Stimulated activated CD4-positive, alpha-beta T cell treated with anti-CD3 and anti-CD28 coated beads, Interleukin-1b, Interleukin-23, amount 100 ng/mL, for 1 hour (primary cell): ENCODE results near the gene GALNT9.
"Not testable (repeated sequence)": the region's sequence is repeated elsewhere in the genome, so short reads cannot be mapped to it uniquely, and the experiment has no call there.

Experiments used
- DNase-seq, 2 donors: peaks; one replicate each; pipeline ENCODE4 v3.0.0-alpha.2; 2020; ENCODE audit warnings: low read depth in 2 of 2

The GALNT9 gene

GRCh38 chr12:132358241-132359225 lies 29.1 kb upstream of the GALNT9 start:
- DNase-seq, result not testable (repeated sequence)

- no peak for DNase-seq
These were observed 28.3 kb upstream of the GALNT9 start for GRCh38 chr12:132357623-132358186.

GRCh38 chr12:132356691-132357622 lies 27.6 kb upstream of the GALNT9 start:
- DNase-seq, result no peak

DNA sequence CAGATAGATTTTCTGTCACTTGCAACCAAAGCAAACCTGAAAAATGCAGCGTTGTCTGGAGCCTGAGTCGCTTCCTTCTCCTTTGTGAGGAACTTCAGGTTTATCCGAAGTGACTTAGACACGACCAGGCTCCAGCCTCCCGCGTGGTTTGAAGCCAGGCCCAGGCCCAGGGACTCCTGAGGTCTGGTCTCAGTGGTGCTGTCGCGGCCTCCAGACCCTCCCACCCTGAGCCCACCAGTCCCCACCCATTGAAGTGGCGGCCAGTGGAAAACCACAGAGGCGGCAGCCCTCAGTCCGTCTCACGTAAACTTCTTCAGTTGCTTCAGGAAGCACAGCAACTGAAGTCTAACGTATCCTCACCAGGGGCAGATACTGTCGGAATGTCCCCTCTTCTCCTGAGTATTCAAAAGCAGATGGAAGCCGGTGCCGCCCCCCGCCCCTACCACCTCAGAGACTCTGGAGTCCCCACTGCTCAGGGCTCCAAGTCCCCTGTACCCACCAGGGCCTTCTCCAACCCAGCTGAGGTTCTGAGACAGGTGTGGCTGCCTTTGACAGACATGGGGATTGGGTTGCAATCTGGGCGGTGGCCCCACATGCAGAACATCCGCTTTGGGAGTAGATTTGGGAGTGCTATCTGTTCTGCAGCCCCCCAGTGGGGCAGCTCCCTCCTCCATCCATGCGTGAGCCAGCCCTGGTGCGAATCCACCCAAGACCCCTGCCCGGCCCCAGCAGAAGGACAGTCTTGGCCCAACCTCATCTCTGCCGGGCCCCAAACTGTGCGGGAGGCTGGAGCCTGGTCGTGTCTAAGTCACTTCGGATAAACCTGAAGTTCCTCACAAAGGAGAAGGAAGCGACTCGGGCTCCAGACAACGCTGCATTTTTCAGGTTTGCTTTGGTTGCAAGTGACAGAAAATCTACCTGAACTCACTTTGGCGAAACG lies 26.6 kb upstream of the GALNT9 start:
- no peak for DNase-seq

GRCh38 chr12:132354982-132355680 lies 25.7 kb upstream of the GALNT9 start:
- no peak for DNase-seq

DNA sequence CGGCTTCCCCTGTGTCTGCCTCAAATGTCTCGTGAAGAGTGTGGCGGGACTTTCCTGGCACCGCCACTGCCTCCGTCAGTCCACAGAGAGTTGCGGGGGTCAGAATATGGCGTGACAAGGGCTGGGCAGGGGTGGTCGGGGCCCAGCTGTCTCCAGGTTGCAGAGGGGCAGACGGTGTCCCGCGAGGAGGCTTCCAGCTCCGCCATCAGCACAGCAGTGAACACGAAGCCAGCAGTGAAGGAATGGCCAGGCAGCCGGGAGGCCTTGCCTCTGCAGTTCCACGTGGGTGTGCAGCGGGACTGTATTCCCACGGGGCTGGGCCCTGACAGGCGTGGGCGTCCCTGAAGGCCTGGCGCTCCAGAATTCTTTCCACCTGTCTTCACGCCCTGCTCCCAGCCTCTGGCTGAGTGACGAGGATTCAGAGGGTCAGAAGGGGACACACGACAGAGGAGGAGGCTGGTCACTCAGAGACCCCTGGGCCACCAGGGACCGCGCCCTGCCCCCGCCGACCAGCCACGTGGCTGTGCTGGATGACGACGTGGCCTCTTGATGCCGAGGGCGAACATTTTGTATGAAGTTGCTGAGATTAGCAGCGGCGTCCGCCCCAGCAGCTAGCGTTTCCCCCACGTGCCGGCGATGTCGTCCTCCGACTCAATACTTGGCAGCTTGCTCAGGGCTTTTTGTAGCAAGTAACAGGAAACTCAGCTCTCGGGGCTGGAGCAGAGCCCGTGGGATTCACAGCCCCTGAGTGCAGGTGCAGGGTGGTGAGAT lies 25.0 kb upstream of the GALNT9 start:
- DNase-seq, result no peak

DNA sequence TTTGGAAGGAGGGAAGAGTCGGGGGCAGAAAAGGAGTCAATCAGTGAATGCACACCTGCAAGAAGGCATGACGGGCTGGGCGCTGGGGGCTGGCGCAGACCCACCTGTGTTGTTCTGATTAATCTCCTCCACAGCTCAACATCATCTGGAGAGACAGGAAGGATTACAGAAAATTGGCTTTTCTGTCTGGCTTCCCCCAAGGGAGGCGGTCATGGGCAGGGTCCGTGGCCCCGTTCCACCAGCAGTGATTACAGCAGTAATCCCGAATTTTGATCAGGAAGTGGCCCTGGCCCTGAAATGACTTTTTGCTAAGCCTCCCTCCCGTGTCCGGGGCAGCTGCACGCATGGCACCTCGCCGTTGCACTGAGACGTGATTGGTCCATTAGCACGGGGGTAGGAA lies 24.4 kb upstream of the GALNT9 start:
- DNase-seq, result no peak

DNA sequence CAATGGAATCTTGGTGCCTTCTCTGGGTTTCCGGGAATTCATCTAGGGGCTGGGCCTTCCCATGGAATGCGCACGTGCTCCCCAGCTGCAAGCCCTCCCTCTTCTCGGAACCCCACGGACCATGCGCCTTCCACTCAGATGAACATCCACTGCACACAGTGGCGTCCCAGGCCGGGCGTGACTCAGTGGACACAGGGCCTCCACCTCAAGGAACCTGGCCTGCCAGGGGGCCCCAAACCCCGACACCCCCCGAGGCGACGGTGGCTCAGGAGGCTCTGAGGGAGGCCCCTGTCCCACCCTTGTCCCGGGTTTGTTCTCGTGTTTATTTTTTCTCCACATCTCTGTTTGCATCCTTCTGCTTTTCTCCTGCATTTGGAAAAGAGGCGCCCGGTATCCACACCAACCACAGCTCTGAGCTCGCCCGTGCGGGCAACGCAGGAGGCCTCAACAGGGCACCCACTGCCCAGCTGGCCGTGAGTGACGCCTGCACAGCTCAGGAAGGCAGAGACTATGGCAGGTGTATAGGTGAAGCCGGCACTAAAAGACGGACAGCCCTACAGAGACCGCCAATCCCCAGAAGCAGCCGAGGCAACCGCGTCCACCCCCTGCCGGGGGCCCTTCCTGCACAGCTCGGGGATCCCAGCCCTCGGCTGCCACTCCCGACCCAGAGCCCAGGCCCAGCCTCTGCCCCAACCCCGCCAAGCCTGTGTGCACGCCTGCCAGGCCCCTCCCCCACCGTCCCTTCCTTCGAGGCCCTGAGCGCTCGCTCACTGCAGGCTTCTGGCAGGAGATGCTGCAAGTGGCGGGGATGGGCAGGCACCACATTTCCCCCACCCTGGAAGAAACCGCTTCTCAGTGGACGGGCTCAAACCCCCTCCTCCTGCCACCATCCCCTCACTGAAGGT lies 23.8 kb upstream of the GALNT9 start:
- no peak for DNase-seq

DNA sequence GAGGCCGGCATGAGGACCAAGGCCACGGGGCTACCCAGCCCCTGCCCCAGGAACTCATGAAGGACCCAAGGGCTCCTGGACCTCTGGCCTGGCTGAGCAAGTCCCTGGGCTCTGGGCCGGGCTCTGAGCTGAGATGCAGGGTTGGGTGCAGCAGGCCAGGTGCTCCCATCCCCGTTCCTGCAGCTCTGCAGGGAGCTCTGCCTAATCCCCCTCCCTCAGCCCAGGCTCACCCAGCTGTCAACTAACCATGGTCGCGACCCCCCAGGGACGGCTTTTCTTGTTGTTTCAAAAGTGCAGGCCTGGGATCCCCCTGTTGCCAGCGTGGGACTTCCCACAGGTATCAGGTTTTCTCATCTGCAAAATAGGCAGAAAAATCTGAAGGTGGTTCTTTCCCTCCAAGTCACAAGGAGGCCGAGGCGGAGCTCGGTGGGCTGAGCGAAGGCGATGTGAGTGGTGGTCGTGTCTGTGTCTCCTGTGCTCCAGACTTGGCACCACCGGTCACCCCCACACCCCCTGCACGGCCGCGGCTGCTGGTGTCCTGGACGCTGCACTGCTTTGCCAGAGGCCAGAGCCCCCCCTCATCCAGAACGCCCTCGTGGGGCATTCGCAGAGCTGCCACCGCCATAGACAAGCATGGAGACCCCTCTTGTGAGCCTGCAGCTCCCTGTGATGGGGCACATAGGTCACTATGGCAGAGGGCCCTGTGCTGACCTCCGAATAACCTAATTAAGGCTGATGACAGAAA lies 22.5 kb upstream of the GALNT9 start:
- DNase-seq, result no peak

DNA sequence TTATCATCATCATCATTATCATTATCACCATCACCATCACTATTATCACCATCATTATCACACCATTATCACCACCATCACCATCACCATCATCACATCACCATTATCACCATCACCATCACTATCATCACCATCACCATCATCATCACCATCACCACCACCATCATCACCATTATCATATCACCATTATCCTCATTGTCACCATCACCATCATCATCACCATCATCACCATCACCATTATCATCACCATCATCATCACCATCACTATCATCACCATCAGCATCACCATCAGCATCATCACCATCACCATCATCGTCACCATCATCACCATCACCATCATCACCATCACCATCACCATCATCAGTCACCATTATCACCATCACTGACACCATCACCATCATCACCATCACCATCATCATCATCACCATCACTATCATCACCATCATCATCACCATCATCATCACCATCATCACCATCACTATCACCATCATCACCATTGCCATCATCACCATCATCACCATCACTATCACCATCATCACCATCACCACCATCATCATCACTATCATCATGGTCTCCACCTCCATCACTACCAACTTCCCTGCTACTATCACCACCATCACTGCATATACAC lies 20.2 kb upstream of the GALNT9 start:
- DNase-seq, result no peak

- DNase-seq, result no peak
These were observed 18.8 kb upstream of the GALNT9 start for GRCh38 chr12:132348176-132348575.

DNA sequence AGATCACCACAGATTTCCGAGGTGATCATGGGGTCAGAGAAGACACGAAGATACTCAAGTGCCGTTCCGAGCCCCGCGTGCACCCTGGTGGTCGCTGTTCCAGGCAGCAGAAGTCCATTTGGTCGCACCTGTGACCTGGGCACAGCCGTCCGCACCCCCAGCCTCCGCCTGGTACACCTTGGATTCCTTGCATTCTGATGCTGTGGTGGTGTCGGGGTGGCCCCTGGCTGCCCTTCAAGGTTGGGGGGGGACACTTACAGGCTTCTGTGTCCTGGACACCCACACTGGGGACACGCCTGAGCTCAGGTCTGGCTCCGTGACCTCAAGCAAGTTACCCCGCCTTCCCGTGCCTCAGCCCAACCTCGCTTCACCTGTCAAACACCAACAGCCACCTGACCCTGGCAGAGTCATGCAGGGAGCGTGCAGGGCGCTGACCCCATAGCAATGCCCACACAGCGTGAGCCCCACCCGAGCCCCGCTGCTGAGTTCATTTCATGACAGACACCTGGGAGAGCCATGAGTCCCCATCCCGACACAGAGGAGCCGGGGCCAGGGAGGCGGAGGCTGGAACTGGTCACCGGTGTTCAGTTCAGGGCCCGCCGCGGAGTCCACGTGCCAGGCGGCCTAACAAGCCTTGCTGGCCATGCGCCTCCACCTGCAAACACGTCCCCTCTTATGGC lies 17.9 kb upstream of the GALNT9 start:
- DNase-seq, result no peak

- DNase-seq, result no peak
These were observed 17.2 kb upstream of the GALNT9 start for GRCh38 chr12:132346471-132347175.

DNA sequence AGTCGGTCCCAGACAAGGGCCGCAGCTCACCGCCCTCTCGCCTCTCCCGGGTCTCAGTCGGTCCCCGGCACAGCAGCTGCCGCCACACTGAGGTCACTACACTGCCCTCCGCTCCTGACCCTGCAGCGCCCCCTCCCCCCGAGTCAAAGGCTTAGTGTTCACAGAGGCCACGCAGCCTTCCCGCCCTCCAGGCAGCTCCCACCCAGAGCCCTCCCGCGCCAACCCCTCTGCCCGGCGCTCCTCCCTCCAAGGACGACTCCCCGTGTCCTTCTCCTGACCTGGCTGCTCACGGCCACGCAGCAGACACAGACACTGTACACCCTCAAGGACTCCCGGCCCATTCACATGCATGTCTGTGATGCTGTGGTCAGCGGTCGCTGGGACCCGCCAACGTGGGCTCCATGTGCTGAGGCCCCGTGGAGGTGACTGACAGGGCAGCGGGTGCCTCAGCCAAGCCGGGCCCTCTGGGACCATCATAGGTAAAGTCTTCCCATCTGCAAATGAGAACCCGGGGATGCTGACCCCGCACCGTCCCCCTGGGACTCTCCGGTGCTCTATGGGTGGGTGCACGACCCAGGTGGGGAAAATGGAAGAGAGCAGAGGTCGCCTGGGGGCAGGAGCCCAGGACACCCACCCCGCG lies 16.3 kb upstream of the GALNT9 start:
- DNase-seq, result no peak

GRCh38 chr12:132345126-132345525 lies 15.7 kb upstream of the GALNT9 start:
- no peak for DNase-seq

GRCh38 chr12:132344601-132345000 lies 15.2 kb upstream of the GALNT9 start:
- DNase-seq, result no peak
